ENCODE results near the gene PLIN5. TPM values are rescaled to one million over a fixed set of nuclear protein-coding genes. Genes with fewer than 3 reads are reported as not detected.

PLIN5 gene
- polyA plus RNA-seq, 1 donor (not counting 4 experiments of a cell fraction or from before 2014, with no cell fraction given), result not detected

DNA sequence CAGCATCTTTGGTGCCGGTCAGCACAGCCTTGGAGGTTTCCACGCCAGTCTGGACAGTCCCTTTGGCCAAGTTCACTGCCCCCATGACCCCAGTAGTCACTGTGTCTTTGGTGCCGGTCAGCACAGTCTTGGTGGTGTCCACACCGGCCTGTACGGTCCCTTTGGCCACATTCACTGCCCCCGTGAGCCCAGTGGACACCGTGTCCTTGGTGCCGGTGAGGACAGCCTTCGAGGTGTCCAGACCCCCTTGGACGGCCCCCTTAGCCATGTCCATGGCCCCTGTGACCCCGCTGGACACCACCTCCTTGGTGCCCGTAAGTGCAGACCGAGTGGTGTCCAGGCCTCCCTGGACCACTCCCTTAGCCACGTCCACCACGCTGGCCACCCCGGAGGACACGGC, 21.8 kb downstream of the PLIN5 start:
- dilution Hi-C loops (cut with MboI; ENCODE audit: extremely low pct_ligation_motif_present, low sequenced_read_pairs), result no loop called here
- Histone ChIP-seq H3K27ac (ENCODE audit: control insufficient read depth, insufficient read depth, low read length) (no peak overlapping the region), H3K9ac (ENCODE audit: control insufficient read depth, extremely low read depth, insufficient read depth, low read length) (no peak overlapping the region), H2AFZ (ENCODE audit: control insufficient read depth, low read length) (no peak overlapping the region), H3K9me1 (ENCODE audit: control insufficient read depth, extremely low read depth, insufficient read depth, low read length) (no peaks in the 10 kb centered on the region), H3K9me3 (ENCODE audit: control insufficient read depth, low read depth, low read length) (no peaks in the 10 kb centered on the region), H3K36me3 (ENCODE audit: control insufficient read depth in 2 of 2, extremely low read depth in 1 of 2, insufficient read depth in 2 of 2, low read length in 2 of 2) (no peaks in the 10 kb centered on the region), H3K4me2 (ENCODE audit: control insufficient read depth, extremely low read depth, insufficient read depth, low read depth, low read length) (no peak overlapping the region), H3K27me3 (ENCODE audit: control insufficient read depth, extremely low read depth, insufficient read depth, low read length) (no peaks in the 10 kb centered on the region), H3K79me2 (ENCODE audit: control insufficient read depth, insufficient read depth, low read length) (no peaks in the 10 kb centered on the region), H3K4me1 (ENCODE audit: control insufficient read depth, extremely low read depth, insufficient read depth, low read length) (no peaks in the 10 kb centered on the region), H3K4me3 (ENCODE audit: control insufficient read depth in 2 of 3, extremely low read depth in 1 of 3, insufficient read depth in 2 of 3, low read depth in 1 of 3, low read length in 3 of 3) (no peak overlapping the region), H4K20me1 (ENCODE audit: control insufficient read depth, extremely low read depth, insufficient read depth, low read length) (no peaks in the 10 kb centered on the region)
- TF ChIP-seq, protein P1, sequence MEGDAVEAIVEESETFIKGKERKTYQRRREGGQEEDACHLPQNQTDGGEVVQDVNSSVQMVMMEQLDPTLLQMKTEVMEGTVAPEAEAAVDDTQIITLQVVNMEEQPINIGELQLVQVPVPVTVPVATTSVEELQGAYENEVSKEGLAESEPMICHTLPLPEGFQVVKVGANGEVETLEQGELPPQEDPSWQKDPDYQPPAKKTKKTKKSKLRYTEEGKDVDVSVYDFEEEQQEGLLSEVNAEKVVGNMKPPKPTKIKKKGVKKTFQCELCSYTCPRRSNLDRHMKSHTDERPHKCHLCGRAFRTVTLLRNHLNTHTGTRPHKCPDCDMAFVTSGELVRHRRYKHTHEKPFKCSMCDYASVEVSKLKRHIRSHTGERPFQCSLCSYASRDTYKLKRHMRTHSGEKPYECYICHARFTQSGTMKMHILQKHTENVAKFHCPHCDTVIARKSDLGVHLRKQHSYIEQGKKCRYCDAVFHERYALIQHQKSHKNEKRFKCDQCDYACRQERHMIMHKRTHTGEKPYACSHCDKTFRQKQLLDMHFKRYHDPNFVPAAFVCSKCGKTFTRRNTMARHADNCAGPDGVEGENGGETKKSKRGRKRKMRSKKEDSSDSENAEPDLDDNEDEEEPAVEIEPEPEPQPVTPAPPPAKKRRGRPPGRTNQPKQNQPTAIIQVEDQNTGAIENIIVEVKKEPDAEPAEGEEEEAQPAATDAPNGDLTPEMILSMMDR (optimal IDR thresholded peaks at IDR 0.05 in 1 of 3, IDR thresholded peaks at IDR 0.05 in 1 of 3, conservative IDR thresholded peaks at IDR 0.05 in 1 of 3; ENCODE audit: extremely low read depth in 1 of 3, insufficient read depth in 2 of 3, low read length in 3 of 3), result no peak
- TF ChIP-seq EZH2 (IDR thresholded peaks at IDR 0.05; ENCODE audit: low read length), result no peak
- no peak for DNase-seq (ENCODE audit: low read depth, low spot score)
- FAIRE-seq, result no peak

DNA sequence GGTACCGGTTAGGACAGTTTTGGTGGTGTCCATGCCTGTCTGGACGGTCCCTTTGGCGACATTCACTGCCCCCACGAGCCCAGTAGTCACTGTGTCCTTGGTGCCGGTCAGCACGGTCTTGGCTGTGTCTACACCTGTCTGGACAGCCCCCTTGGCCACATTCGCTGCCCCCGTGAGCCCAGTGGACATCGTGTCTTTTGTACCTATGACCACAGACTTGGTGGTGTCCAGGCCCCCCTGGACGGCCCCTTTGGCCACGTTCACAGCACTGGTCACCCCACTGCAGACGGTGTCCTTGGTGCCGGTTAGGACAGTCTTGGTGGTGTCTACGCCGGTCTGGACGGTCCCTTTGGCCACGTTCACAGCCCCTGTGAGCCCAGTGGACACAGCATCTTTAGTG, 23.0 kb downstream of the PLIN5 start:
- H4K20me1 ChIP-seq (ENCODE audit: control insufficient read depth, extremely low read depth, insufficient read depth, low read length), result no peaks in the 10 kb centered on the region
- H3K4me1 ChIP-seq (ENCODE audit: control insufficient read depth, extremely low read depth, insufficient read depth, low read length), result no peaks in the 10 kb centered on the region
- no peak overlapping the region for H3K4me2 ChIP-seq (ENCODE audit: control insufficient read depth, extremely low read depth, insufficient read depth, low read depth, low read length)
- no peak overlapping the region for H2AFZ ChIP-seq (ENCODE audit: control insufficient read depth, low read length)
- dilution Hi-C loops (cut with MboI; ENCODE audit: extremely low pct_ligation_motif_present, low sequenced_read_pairs), result no loop called here
- H3K27me3 ChIP-seq (ENCODE audit: control insufficient read depth, extremely low read depth, insufficient read depth, low read length), result no peaks in the 10 kb centered on the region
- no peaks in the 10 kb centered on the region for H3K9me3 ChIP-seq (ENCODE audit: control insufficient read depth, low read depth, low read length)
- DNase-seq (ENCODE audit: low read depth, low spot score), result no peak
- no peaks in the 10 kb centered on the region for H3K79me2 ChIP-seq (ENCODE audit: control insufficient read depth, insufficient read depth, low read length)
- FAIRE-seq, result no peak
- no peak for TF ChIP-seq EZH2 (IDR thresholded peaks at IDR 0.05; ENCODE audit: low read length)
- TF ChIP-seq, protein P1 (optimal IDR thresholded peaks at IDR 0.05 in 1 of 3, IDR thresholded peaks at IDR 0.05 in 1 of 3, conservative IDR thresholded peaks at IDR 0.05 in 1 of 3; ENCODE audit: extremely low read depth in 1 of 3, insufficient read depth in 2 of 3, low read length in 3 of 3), result no peak
- H3K27ac ChIP-seq (ENCODE audit: control insufficient read depth, insufficient read depth, low read length), result no peak overlapping the region
- no peak overlapping the region for H3K9ac ChIP-seq (ENCODE audit: control insufficient read depth, extremely low read depth, insufficient read depth, low read length)
- H3K36me3 ChIP-seq (ENCODE audit: control insufficient read depth in 2 of 2, extremely low read depth in 1 of 2, insufficient read depth in 2 of 2, low read length in 2 of 2), result no peaks in the 10 kb centered on the region
- H3K4me3 ChIP-seq (ENCODE audit: control insufficient read depth in 2 of 3, extremely low read depth in 1 of 3, insufficient read depth in 2 of 3, low read depth in 1 of 3, low read length in 3 of 3), result no peak overlapping the region
- no peaks in the 10 kb centered on the region for H3K9me1 ChIP-seq (ENCODE audit: control insufficient read depth, extremely low read depth, insufficient read depth, low read length)

All from keratinocyte (primary cell).